IPS-NIHi7 (cell line): ENCODE data around the gene SCN3A.

Experiments
- DNase-seq: peaks from one replicate; pipeline ENCODE4 v3.0.0; 2012; ENCODE audit warnings: mixed read lengths; ENCODE audit errors: extremely low spot score

The SCN3A gene

GRCh38 chr2:165203689-165204559, at the start of gene SCN3A:
Gene SCN3A (minus strand): TSS chr2:165204050. CDS start chr2:165176394, 27,656 bp downstream.
- DNase-seq = peak; percentile 55

DNA sequence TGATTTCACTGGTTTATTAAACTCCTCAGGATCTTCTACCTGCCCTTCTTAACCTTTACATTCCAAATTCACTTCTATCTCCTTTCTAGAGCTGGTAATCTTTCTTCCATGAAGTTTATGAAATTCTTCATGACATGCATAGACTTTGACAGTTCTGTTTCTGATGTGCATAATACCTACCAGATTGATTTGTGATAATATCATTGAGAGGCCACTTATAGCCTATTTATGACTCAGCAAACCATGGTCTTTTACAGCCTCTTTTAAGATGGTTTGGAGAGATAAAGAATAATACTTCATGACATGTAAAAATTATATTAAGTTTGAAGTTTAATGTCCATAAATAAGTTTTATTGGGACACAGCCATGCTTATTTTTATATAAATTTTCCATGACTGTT, 49.3 kb upstream of the SCN3A start:
- DNase-seq = no peak

DNA sequence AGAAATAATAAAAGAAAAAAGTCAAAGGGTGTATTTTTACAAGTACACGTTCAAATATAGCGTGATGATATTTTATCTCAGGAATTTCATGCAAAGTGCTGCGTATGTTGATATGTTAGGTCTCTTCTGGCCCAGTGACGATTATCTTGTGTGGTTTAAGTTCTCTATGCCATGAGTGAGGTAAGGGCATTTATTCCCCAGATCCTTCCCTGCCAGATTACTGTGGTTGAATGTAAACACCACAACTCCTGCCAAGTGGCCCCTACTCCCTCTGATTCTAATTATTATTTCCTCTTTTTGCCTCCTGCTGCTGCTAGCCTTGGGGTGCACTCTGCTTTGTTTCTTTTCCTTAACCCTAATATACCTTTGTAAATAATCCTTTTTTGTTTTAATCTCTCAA, 47.5 kb upstream of the SCN3A start:
- DNase-seq = no peak

DNA sequence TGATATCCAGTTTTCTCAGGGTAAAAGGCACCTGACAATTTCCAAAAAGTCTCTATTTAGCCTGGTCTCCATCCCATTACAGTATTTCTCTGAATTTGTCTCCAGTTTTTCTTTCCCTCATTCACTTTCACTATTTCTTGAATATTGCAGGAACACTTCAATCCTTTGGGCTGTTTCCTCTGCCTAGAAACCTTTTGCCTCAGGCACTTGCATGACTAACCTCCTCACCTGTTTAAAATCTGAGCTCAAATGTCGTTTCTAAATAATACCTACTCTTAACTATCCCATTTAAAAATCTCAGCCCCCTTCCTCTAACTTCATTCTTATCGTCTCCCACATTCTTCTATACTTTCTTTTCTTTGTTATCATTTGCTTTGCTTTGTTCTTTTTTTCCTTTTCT, 44.4 kb upstream of the SCN3A start:
- DNase-seq = no peak

DNA sequence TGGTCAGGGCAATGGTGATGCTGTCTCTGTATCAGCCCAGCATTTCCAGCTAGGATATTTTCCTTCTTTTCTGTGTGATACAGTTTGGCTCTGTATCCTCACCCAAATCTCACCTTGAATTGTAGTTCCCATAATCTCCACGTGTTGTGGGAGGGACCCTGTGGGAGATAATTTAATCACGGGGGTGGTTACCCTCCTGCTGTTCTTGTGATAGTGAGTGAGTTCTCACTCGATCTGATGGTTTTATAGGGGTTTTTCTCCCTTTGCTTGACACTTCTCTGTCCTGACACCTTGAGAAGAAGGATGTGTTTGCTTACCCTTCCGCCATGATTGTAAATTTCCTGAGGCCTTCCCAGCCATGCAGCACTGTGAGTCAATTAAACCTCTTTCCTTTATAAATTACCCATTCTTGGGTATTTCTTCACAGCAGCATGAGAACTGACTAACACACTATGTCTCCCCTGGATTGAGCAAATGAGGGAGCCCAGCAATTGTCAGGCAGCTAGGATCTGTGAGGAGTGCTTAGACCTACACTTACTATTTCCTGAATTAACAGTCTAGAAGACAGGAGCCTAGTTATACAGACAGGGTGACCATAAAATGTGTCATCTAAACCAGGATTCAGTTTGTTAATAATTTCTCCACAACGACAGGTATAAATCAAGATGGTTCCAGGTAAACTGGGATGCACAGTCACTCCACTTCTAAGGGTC, 41.4 kb upstream of the SCN3A start:
- DNase-seq = no peak

- no peak for DNase-seq
These were observed 37.1 kb upstream of the SCN3A start for GRCh38 chr2:165240916-165241315.

DNA sequence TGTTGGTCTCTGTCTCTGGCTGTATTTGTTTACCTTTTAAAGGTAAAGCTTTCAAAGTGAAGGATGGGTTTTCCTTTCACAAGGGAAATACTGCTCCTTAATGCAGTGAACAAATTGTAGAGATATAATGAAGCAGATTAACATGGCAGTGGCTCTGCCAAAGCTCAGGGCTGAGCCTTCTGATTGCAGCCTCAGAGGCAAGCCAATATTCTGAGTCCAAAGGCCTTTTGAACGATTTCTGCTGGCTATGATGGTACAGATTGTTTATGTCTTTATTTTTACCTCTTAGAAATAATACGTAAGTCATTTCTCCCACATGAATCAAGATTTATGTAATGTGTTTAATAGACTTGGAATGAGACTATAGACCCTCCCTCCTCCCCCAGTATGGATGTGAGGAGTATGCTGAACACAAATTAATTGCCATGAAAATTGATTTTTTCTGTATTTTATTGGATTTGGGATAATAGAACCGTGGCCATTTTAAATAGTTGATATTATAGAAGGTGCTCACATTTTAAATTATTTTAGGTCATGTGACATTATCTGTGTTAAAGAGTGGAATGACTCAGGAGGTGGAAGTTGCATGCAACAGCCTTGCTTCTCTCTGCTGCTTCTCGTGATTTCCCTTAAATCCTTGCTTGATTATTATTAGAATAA, 36.1 kb upstream of the SCN3A start:
- DNase-seq = no peak

DNA sequence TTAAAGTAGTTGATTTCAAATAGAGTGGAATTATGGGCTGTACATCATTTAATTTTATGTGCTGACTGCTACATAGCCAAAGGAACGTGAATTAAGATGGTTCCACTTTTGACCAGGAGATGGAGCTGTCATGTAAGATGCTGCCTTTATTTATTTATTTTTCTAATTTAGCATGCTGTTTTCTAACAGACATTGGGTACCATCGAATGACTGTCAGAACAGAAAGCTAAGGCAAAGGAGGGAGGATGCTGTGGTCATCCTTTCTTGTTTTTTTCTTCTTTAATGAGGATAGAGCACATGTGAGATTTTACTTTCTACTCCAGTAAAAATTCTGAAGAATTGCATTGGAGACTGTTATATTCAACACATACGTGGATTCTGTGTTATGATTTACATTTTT, 35.4 kb upstream of the SCN3A start, which contains the start of gene SCN2A:
SCN2A (plus strand) TSS at position 185 of the 400 bp plus-strand sequence. CDS start 56,410 bp downstream, outside the sequence.
- DNase-seq = peak; percentile 22

- no peak for DNase-seq
These were observed 34.4 kb upstream of the SCN3A start for GRCh38 chr2:165238295-165238694.

DNA sequence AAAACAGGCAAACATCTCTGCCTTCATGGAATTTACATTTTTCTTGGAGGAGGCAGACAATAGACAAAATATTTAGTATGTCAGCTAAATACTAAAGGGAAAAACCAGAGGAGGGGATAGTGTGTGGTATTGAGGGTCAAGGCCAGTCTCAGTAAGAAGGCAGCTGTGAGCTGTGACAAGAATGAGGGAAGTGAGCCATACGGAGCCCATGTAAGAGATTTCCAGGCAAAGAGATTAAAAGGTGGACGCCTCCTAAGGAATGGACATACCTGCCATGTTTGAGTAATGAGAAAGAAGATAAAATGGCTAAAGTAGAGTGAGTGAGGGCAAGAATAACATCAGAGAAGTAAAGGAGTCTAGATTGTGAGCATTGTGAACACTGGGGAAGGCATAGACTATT, 33.2 kb upstream of the SCN3A start:
- DNase-seq = no peak

- DNase-seq = no peak
These were observed 23.7 kb upstream of the SCN3A start for GRCh38 chr2:165227571-165227970.

GRCh38 chr2:165224941-165225340, 21.1 kb upstream of the SCN3A start:
- DNase-seq = no peak

GRCh38 chr2:165219481-165219880, 15.6 kb upstream of the SCN3A start:
- DNase-seq = no peak

GRCh38 chr2:165214093-165214492, 10.2 kb upstream of the SCN3A start:
- no peak for DNase-seq

DNA sequence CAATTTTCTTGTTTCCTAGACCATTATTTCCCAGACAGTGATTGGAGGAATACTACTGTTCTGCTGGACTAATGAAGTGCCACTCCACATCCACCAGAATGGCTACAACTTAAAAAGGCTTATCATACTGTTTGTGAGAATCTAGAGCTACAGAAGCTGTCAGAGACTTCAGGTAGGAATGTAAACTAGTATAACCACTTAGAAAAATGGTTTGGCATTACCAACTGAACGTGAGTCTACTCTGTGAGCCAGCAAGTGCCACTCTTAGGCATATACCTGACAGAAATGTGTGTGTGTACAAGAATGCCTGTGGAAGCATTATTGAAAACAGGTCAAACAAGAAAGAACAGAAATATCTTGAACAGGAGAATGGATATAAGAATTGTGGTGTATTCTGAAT, 4.2 kb upstream of the SCN3A start:
- DNase-seq = no peak

DNA sequence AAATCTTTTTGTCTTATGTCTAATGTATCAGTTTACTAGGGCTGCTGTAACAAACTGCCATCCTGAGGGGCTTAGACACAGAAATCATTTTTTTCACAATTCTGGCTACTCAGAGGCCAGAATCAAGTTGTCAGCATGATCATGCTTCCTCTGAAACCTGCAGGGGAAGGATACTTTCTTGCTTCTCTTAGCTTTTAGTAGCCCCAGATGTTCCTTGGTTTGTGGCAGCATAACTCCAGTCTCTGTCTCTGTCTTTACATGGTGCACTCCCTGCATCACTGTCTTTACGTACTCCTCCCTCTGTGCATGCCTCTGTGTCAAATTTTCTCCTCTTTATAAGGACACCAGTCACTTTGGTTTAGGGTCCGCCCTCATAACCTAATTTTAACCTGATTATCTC, 2.0 kb upstream of the SCN3A start:
- DNase-seq = no peak

DNA sequence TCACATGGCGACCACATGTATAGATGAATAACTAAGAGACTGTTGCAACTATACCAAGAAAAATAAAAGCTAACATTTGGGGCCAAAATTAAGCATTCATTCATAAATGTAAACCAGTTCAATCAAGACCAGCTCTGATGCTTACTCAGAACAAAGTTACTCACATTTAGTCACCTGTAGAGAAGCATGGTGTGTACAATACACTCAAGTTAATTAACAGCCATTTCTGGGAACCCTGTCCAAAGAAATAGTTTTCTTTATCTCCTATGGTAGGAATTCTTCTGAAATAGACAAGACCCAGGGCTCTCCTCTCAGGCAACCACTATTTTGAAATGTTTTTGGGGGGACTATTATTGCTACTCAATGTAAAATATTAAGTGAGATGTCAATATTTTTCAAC, 1.6 kb downstream of the SCN3A start:
- no peak for DNase-seq

GRCh38 chr2:165198181-165198580, 5.7 kb downstream of the SCN3A start:
- no peak for DNase-seq

DNA sequence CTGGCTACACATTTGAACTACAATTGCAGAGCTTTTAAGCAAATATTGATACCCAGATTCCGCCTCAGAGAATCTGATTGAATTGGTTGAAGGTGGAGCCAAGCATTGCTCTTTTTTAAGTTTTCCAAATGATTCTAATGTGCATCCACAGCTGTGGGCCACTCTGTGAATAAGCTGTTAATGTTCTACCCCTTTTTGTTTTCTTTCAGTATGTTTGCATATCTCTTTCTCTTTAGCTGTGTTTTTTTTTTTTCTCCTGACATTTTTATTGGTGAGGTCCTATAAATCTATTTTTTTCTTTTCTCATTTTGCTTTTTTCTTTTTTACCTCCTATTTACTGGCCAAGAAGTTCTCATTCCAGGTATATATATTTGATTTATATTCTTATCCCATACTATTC, 6.5 kb downstream of the SCN3A start:
- no peak for DNase-seq

DNA sequence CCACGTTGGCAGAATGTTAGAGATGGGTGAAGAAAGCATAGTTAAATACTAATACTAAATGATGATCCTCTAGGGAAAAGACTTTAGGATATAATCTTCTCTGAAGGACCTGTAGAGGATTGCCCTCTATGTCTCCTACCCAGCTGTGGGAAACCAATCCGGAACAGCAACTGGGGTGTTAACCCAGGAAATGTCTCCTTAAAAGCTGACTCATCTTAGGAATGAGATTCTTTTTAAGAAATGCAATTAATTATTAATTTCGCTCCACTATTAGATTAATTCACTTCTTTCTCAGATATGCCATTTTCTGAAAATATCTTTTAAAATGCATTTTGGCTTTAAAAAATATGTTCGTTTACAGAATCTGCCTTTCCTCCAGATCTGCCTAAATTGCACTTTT, 7.4 kb downstream of the SCN3A start:
- DNase-seq = no peak

DNA sequence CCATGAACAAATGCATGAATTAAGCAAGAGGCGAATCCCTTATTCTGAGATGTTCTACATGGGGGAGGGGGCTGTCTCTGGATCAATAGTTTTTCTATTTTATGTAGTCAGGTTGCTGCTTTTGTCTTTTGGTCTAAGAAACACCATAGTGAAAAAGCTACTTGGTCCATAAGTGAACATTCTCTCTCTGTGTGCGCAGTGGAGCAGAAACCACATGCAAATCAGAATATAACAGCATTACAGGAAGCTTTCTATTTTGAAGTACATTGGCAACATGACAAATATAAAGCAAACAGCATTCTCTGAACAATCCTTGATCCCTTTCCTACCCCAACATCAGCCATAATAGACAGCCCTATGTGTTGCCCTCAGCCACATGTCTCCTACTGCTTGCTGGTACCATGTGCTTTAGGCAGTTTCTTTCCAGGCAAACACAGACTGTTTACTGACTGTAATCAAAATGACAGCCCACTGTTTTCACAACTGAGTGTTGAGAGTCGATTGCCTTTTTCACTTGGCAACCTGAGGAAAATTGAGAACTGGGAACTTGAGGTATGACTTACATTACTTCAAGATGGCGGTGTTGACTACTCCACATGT, 10.6 kb downstream of the SCN3A start:
- DNase-seq = no peak

- DNase-seq = no peak
These were observed 11.1 kb downstream of the SCN3A start for GRCh38 chr2:165192729-165193128.
